Kidney epithelial cell (primary cell): ENCODE measurements around the gene PEAR1. TPM values are rescaled to one million over a fixed set of nuclear protein-coding genes. Genes with fewer than 3 reads are reported as not detected.

ENCODE experiments used
- DNase-seq: peaks from one replicate; pipeline ENCODE4 v3.0.0-alpha.2; 2010; ENCODE audit warnings: low read depth
- H3K27me3 ChIP-seq: 2 replicates; pipeline ENCODE4 v1.6.0; 2011; ENCODE audit warnings: low read length; ENCODE audit not compliant: control insufficient read depth, insufficient read depth
- H3K36me3 ChIP-seq: 2 replicates; pipeline ENCODE4 v1.5.1; 2011; ENCODE audit warnings: low read length; ENCODE audit not compliant: control insufficient read depth, insufficient read depth
- H3K4me3 ChIP-seq: 2 replicates; pipeline ENCODE4 v1.5.1; 2011; ENCODE audit warnings: low read depth, mild to moderate bottlenecking, control low read depth, low read length
- CTCF ChIP-seq: IDR thresholded peaks from 2 replicates; pipeline ENCODE4 v1.5.1; 2011; ENCODE audit warnings: mild to moderate bottlenecking, moderate library complexity, low read length, control low read depth, inconsistent platforms; ENCODE audit not compliant: insufficient read depth, poor library complexity, severe bottlenecking
- total RNA-seq: library from RNA; depleted of rRNA; stranded (reverse); fragments of >200 nt; gene quantifications from 2 replicates; pipeline ENCODE4 v1.2.3, GENCODE V29; 2015

The PEAR1 gene
- total RNA-seq, 1 donor from 2014 or later: 10.3 TPM

GRCh38 chr1:156927215-156928042, 33.9 kb downstream of the PEAR1 start:
- Histone ChIP-seq H3K36me3 (no peaks in the 10 kb centered on the region), H3K27me3 (peaks cover 58% of the 10 kb centered on the region), H3K4me3 (peak overlapping the region; percentile 17)
- TF ChIP-seq CTCF: peak; percentile 83
- peak; percentile 19 for DNase-seq

- Histone ChIP-seq H3K4me3 (no peak overlapping the region), H3K27me3 (peaks cover 51% of the 10 kb centered on the region), H3K36me3 (no peaks in the 10 kb centered on the region)
- no peak for DNase-seq
- no peak for TF ChIP-seq CTCF
Measured at GRCh38 chr1:156928043-156928602, 34.6 kb downstream of the PEAR1 start.

GRCh38 chr1:156929596-156930238, 36.2 kb downstream of the PEAR1 start:
- DNase-seq: no peak
- H3K4me3 ChIP-seq: no peak overlapping the region
- H3K36me3 ChIP-seq: no peaks in the 10 kb centered on the region
- peaks cover 36% of the 10 kb centered on the region for H3K27me3 ChIP-seq
- no peak for TF ChIP-seq CTCF

GRCh38 chr1:156930483-156930882, 37.0 kb downstream of the PEAR1 start:
- Histone ChIP-seq H3K4me3 (no peak overlapping the region), H3K27me3 (peaks cover 28% of the 10 kb centered on the region), H3K36me3 (no peaks in the 10 kb centered on the region)
- no peak for DNase-seq
- TF ChIP-seq CTCF: no peak

GRCh38 chr1:156931211-156931952, 37.9 kb downstream of the PEAR1 start:
- no peak for TF ChIP-seq CTCF
- H3K4me3 ChIP-seq: no peak overlapping the region
- H3K27me3 ChIP-seq: peaks cover 23% of the 10 kb centered on the region
- no peak for DNase-seq
- H3K36me3 ChIP-seq: no peaks in the 10 kb centered on the region
